ENCODE measurements around the gene PPP6R3.

DNA sequence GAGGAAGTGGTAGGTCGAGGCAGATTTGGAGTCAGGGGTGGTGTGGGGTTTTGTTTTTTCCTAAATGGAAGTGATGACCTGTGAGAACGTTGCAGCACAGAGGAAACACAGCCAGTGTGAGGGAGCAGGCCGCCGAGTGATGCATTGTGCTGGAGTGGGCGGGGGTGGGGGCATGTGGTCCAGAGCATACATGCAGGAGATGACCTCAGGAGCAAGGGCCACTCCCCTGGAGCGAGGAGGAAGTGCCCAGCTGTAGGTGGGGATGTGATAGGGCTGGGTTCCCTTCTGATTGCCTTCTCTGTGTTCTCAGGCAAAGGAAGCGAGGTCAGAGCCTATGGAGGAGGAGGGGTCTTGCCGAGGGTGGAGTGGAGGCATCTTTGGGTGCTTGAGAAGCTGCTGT, 81.4 kb downstream of the PPP6R3 start:
- no peak for TF ChIP-seq POLR2A (IDR thresholded peaks at IDR 0.05)
- TF ChIP-seq, protein P1, sequence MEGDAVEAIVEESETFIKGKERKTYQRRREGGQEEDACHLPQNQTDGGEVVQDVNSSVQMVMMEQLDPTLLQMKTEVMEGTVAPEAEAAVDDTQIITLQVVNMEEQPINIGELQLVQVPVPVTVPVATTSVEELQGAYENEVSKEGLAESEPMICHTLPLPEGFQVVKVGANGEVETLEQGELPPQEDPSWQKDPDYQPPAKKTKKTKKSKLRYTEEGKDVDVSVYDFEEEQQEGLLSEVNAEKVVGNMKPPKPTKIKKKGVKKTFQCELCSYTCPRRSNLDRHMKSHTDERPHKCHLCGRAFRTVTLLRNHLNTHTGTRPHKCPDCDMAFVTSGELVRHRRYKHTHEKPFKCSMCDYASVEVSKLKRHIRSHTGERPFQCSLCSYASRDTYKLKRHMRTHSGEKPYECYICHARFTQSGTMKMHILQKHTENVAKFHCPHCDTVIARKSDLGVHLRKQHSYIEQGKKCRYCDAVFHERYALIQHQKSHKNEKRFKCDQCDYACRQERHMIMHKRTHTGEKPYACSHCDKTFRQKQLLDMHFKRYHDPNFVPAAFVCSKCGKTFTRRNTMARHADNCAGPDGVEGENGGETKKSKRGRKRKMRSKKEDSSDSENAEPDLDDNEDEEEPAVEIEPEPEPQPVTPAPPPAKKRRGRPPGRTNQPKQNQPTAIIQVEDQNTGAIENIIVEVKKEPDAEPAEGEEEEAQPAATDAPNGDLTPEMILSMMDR (IDR thresholded peaks at IDR 0.05): no peak

Data from thyroid gland (tissue), 4 donors.